GM03348 (cell line): ENCODE results near the gene FAAP20.
"Not testable (repeated sequence)": the region's sequence is repeated elsewhere in the genome, so short reads cannot be mapped to it uniquely, and the experiment has no call there.

Experiments used
- DNase-seq: peaks from one replicate; pipeline ENCODE4 v3.0.0; 2012; ENCODE audit warnings: low spot score

The FAAP20 gene

GRCh38 chr1:2156866-2157265 lies 37.7 kb downstream of the FAAP20 start:
- no peak for DNase-seq

DNA sequence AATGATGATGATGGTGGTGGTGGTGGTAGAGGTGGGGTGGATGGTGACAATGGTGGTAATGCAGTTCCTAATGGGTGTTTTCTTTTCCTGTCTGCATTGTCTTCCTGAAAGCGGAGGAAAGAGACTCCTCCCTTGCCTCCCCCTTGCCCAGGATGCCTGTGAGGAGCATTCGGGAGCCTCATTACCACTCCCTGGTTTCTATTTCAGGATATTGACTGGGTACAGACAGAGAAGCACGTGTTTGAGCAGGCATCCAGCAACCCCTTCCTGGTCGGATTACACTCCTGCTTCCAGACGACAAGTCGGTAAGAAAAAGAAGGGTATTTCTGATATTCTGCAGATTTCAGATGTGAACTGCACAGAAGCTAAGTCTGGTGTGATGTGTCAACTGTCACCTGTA lies 38.8 kb downstream of the FAAP20 start:
- no peak for DNase-seq

GRCh38 chr1:2155147-2155598 lies 39.4 kb downstream of the FAAP20 start:
- DNase-seq: no peak

GRCh38 chr1:2154022-2154421 lies 40.5 kb downstream of the FAAP20 start:
- no peak for DNase-seq

DNA sequence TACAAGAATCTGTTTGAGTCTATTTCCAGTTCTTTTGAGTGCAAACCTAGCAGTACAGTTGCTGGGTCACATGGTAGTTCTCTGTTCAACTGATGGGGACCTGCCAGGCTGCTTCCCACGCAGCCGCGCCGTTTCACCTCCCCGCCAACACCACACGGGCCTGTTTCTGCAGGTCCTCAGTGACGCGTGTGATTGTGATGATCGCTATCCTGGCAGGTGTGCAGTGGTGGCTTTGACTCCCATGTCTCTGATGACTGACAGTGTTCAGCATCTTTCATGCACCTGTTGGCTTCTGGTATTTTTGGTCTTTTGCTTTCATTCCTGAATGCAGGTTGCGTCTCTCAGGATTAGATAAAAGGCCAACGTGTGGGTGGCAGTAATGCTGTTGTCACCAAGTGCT lies 41.6 kb downstream of the FAAP20 start:
- no peak for DNase-seq

- no peak for DNase-seq
Observed at GRCh38 chr1:2151911-2152310, 42.7 kb downstream of the FAAP20 start.

GRCh38 chr1:2151252-2151651 lies 43.3 kb downstream of the FAAP20 start:
- DNase-seq: no peak

GRCh38 chr1:2150801-2151200 lies 43.8 kb downstream of the FAAP20 start:
- no peak for DNase-seq

DNA sequence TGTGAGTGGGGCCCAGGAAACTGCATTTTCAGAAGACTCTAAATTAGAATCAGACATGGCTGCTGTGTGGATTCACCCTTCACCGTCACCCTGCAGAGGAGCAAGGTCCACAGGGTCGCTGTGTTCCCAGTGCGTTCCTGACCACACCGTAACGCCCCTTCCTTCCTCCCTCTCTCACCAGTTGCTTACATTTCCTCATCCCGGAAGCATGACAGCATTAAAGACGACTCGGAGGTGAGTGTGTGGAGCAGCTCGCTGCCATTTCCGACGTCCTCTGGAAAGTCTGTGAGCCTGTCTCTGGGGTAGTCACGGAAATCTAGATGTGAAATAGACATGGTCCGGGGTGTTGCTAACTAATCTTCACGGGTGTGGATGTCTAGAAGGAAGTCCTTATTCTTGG lies 45.9 kb downstream of the FAAP20 start:
- DNase-seq: no peak

DNA sequence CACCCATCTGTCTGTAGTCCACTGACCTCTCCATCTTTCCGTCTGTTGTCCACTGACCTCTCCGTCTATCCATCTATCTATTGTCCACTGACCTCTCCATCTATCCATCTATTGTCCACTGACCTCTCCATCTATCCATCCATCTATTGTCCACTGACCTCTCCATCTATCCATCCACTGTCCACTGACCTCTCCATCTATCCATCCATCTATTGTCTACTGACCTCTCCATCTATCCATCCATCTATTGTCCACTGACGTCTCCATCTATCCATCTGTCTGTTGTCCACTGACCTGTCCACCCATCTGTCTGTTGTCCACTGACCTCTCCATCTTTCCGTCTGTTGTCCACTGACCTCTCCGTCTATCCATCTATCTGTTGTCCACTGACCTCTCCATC lies 46.7 kb downstream of the FAAP20 start:
- DNase-seq: not testable (repeated sequence)

DNA sequence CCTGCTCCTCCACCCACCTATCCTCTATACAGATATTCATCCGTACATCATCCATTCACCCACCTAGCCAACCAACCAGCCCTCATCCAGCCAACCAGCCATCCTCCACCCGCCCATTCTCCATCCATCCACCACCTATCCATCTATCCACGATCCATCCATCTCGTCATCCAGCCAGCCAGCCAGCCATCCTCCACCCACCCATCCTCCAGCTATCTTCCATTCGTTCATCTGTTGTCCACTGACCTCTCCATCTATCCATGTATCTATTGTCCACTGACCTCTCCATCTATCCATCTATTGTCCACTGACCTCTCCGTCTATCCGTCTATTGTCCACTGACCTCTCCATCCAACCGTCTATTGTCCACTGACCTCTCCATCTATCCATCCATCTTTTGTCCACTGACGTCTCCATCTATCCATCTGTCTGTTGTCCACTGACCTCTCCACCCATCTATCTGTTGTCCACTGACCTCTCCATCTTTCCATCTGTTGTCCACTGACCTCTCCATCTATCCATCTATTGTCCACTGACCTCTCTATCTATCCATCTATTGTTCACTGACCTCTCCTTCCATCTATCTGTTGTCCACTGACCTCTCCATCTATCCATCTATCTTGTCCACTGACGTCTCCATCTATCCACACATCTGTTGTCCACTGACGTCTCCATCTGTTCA lies 47.6 kb downstream of the FAAP20 start:
- DNase-seq: no peak

DNA sequence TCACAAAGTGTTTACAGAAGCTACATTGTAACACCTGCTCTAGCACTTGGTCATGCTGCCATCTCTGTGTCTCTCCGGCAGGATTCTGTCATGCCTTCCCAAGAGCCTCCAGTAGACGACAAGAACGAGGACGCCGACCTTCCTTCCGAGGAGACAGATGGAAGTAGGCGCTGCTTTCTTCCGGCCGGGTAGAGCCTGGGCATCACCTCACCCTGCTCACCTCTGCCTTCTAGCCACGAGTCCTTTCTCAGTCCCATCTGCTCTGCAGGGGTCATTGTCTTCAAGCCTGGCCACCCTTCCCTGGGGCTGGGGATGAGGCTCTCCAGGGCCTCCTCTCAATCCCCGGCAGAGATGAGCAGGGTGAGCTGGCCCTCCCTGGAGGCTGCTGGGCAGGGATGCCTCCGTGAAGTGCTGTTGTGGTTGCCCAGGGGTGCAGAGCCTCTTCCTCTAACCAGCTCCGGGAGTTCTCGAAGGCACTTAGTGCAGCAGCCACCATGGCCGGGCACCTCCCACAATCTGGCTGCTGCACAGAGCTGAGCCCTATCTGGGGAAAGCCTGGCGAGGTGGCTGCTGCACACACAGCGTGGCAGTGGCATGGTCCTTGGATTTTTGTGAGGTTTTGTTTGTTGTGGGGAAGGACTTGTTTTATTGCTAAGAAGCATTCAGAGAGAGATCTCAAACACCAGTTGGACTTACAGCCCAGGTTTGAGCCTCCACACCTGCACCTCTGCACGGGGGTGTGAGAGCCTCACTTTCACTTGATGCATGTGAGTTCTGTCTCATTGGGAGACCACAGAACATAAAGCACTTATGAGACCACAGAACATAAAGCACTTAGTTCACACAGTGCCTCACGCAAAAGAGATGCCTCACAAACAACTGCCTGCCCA lies 48.4 kb downstream of the FAAP20 start:
- no peak for DNase-seq

GRCh38 chr1:2144501-2145090 lies 50.0 kb downstream of the FAAP20 start:
- DNase-seq: no peak

DNA sequence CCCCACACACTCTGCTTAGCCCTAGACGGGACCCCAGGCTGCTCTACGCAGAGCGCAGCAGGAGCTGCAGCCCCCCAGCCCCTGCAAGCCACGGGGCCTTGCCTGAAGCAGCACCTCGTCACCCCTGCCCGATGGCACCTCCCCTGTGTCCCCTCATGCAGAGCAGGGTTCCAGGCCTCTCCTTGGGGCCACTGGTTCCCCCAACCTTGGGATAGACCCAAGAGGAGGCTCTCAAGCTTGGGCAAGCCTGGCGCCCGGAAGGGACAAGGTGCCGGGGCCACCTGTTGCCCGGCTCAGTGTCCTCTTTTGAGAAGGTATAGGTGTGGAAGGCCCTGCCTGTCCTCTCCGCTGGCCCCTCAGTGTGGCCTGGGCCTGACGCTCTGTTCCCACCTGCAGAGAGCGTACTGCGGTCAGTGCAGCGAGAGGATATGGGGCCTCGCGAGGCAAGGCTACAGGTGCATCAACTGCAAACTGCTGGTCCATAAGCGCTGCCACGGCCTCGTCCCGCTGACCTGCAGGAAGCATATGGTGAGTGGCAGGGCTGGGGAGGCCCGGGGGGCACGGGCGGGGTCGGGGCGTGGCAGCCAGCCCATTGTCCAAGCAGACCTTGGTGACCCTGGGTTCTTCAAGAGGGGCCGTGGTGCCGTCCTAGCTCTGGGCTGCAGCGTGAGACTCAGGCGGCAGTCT lies 50.6 kb downstream of the FAAP20 start:
- no peak for DNase-seq

DNA sequence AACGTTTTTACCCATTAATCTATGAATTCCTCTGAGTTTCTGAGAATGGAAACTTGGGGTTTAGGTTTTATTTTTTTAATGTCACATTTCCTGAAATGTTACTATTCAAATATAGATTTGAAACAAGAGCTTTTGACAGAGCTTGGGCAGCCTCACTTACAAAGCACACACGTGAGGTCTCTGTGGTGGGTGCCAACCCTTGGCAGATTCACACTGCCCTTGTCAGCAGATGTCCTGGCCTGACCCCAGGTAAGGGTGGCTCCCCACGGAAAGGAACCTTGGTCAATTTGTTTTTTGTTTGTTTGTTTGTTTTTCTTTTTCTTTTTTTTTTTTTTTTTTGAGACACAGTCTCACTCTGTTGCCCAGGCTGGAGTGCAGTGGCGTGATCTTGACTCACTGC lies 53.5 kb downstream of the FAAP20 start:
- no peak for DNase-seq
